GM21723 (cell line): ENCODE results near the gene LGALS3BP.
"Not testable (repeated sequence)": the region's sequence is repeated elsewhere in the genome, so short reads cannot be mapped to it uniquely, and the experiment has no call there.

Source experiments
- ATAC-seq: cut with Tn5 transposase; IDR thresholded peaks from one replicate; pipeline ENCODE4 v1.9.1; 2021; ENCODE audit warnings: mild to moderate bottlenecking, moderate library complexity; ENCODE audit not compliant: unreplicated experiment

The LGALS3BP gene

DNA sequence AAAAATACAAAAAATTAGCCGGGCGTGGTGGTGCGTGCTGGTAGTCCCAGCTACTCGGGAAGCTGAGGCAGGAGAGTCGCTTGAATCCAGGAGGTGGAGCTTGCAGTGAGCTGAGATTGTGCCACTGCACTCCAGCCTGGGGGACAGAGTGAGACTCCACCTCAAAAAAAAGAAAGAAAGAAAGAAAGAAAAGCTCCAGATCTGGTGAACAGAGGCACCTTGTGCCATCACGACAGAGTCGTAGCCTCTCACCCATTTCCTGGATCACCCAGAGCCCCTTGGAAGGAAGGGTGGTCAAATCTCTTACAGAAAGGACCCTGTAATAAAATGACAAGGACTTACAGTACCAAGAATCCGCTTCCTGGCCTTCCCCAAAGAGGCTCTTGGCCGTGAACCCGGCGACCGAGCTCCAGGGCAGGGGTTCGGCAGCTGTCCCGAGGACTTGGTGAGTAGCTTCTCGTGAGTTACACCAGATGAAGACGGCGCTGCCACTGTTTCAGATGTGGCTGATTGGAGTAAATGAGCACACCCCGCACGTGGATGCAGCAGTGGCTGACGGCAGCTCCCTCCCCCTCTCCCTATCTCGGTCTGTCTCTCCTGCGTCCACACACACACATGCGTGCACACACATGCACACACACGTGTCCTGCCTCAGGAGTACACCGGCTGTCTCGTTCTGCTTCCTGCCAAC lies 13.5 kb downstream of the LGALS3BP start:
- ATAC-seq: no peak

- ATAC-seq: no peak
Measured at GRCh38 chr17:78965491-78965924, 14.2 kb downstream of the LGALS3BP start.

DNA sequence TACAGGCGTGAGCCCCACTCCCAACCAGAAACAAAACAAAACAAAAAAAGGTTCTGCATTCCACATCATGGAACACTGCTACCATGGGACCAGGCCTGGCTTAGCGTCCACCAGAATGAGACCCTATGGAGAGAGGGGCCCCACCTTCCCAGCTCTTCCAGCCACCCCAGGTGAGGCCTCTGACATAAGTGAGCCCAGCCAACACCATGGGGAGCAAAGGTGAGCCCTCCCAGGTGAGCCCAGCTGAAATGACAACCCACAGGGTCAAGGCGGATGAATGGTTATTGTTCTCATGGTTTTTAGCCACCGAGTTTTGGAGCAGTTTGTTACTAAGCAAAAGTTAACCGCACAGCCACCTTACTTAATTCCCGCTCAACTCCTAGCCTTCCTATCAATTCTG lies 16.3 kb downstream of the LGALS3BP start:
- ATAC-seq: no peak

GRCh38 chr17:78962984-78963348 lies 16.8 kb downstream of the LGALS3BP start:
- ATAC-seq: not testable (repeated sequence)

DNA sequence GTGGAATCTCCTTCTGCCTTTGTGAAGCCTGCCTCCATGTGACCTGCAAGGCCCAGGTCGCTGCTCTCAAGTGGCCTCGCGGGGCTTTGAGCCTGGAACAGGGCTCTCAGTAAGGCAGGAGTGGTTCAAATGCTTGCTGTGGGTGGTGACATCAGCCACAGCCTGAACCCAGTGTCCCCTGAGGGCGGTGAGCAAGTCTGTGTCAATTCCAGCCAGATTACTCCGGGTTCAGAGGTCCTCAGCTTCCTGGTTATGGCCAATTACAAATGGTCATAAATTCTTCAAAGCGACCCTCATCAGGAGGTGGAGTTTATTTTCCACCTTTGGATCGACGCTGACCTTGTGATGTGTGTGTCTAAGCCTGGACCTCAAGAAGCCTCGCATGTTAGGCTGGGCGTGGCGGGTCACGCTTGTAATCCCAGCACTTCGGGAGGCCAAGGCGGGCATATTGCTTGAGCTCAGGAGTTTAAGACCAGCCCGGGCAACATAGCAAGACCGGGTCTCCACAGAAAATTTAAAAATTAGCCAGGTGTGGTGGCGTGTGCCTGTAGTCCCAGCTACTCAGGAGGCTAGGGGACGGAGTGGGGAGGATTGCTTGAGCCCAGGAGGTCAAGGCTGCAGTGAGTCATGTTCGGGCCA lies 17.3 kb downstream of the LGALS3BP start:
- no peak for ATAC-seq

GRCh38 chr17:78961571-78961970 lies 18.2 kb downstream of the LGALS3BP start:
- ATAC-seq: no peak

- no peak for ATAC-seq
Measured at GRCh38 chr17:78960928-78961327, 18.8 kb downstream of the LGALS3BP start.

GRCh38 chr17:78959803-78960202 lies 19.9 kb downstream of the LGALS3BP start:
- ATAC-seq: no peak

DNA sequence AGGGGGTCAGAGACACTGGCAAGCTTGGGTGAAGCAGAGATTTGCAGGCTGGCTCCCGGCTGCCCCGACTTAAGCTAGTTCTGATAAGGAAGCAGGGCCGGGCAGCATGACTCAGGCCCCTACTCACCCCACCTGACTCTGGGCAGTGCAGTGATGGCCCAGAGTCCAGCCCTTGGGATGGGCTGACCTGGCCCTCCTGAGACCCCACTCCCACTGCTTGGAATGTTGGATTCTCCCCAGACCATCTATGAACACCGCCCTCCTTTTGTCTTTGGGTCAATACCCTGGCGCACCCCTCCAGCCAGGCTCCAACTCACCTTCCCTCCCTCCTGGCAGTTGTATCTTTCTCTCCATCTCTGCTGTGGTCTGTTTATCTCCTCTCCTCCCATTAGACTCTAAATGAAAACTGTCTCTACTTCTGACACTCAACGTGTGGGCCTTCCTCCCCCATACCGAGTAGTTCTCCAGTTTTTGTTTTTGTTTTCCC lies 21.0 kb downstream of the LGALS3BP start:
- no peak for ATAC-seq

- no peak for ATAC-seq
Measured at GRCh38 chr17:78957128-78957527, 22.6 kb downstream of the LGALS3BP start.

- no peak for ATAC-seq
Measured at GRCh38 chr17:78956254-78956653, 23.5 kb downstream of the LGALS3BP start.

DNA sequence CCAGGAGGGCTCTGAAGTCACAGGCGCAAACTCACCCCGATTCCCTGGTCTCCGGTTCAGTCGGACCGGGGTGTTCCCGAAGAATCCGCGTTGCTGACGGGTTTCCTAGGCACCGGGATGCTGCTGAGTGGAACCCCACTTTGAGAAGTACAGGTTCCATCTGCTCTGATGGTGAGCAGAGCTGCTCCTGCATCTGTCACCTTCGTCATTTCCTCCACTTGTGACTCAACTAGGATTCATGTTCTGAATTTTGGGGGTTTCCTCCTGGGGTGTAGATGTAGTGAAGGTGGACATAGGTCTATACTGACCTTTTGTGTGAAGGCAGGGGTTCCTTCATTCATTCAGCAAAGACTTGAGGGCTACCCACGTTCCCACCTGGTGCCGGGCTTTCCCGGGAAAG lies 25.0 kb downstream of the LGALS3BP start:
- no peak for ATAC-seq

DNA sequence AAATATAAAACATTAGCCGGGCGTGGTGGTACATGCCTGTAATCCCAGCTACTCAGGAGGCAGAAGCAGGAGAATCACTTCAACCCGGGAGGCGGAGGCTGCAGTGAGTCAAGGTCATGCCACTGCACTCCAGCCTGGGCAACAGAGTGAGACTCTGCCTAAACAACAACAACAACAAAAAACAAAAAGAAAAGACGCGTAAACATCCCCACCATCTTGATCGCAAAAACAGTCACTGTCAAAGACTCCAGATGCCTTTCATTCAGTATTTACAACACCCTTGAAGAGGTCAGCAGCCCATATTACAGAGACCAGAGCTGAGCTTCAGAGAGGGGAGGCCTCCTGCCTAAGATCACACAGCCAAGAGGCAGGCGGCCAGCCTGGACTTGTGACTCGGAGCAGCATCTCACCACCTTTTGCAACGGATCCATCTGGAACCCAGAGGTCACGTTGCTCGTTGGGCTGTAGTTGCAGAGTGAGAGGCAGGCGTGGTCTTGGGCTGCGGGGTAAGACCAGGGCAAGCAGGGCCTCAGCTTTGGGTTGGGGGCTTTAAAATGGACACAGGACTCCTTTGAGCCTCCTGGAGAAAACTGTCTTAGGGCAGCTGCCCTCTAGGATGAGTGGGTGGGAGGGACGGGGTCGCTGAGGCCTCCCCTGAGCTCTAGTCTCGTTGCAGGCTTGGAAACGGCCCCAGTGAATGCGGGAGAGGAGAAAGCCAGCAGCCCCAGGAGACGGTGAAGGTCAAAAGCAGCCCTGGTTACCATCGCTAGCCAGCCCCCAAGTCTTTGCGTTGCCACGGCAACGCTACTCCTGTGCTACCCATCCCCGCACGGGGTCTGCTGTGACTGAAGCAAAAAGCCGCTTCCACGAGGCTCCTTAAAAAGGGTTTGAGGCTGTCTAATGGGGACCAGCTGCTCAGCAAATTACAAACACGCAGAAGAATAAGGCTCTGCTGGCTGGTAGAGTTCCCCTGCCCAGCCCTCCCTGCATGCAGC lies 26.1 kb downstream of the LGALS3BP start:
- no peak for ATAC-seq

- no peak for ATAC-seq
Measured at GRCh38 chr17:78952706-78953105, 27.0 kb downstream of the LGALS3BP start.

GRCh38 chr17:78951967-78952551 lies 27.7 kb downstream of the LGALS3BP start:
- ATAC-seq: no peak

DNA sequence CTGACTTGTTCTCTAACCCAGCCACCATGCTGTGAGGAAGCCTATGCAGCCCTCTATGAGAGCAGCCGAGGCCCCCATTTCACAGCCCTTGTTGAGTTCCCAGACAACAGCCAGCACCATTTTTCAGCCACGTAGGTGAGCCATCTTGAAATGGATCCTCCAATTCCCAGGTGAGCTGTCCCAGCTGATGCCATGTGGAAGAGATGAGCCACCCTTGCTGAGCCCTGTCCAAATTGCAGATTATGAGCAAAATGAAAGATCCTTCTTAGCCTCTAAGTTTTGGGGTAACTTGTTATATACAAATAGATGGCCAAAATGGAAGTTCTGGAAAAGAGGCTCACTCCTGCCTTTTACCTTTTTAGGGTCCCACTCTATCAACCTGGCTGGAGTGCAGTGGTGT lies 28.9 kb downstream of the LGALS3BP start:
- no peak for ATAC-seq

- ATAC-seq: no peak
Measured at GRCh38 chr17:78947235-78948149, 32.2 kb downstream of the LGALS3BP start.

DNA sequence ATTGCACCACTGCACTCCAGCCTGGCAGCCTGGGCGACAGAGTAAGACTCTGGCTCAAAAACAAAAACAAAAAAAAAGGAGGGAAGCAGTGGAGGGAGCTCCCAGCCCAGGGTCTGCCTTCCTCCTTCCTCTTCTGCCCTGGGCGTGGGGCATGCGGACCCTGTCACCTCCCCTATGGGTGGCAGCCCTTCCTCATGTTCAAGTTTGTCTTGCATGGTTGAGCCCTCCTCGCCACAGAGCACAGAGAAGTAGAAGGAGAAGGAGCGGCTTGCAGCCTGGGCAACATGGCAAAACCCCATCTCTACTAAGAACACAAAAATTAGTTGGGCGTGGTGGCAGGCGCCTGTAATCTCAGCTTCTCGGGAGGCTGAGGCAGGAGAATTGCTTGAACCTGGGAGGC lies 33.1 kb downstream of the LGALS3BP start:
- no peak for ATAC-seq

DNA sequence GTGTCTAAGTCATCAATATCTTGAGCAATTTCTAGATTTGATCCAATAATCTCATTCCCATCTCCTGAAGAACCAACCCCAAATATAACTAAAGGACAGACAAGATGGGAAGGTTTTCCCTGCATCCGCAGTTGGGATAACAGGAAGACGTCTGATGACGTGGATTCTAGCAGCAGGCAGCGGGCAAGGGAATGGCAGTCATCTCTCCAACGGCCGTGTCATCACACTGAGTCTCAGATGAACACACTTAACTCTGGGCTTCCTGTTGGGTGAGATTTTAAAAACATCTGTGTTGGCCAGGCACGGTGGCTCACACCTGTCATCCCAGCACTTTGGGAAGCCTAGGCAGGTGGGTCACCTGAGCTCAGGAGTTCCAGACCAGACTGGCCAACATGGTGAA lies 33.6 kb downstream of the LGALS3BP start:
- no peak for ATAC-seq

DNA sequence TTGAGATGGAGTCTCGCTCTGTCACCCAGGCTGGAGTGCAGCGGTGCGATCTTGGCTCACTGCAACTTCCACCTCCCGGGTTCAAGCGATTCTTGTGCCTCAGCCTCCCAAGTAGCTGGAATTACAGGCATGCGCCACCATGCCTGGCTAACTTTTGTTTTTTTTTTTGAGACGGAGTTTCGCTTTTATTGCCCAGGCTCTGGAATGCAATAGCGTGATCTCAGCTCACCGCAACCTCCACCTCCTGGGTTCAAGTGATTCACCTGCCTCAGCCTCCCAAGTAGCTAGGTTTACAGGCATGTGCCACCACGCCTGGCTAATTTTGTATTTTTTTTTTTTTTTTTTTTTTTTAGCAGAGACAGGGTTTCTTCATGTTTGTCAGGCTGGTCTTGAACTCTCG lies 34.3 kb downstream of the LGALS3BP start:
- not testable (repeated sequence) for ATAC-seq
